Esophagus squamous epithelium (tissue), 4 donors: ENCODE data around the gene OBP2A.

ENCODE experiments used
- CTCF ChIP-seq, 6 experiments: fragments of 450-650 bp in 4 of 6; fragments of 200-600 bp in 2 of 6; sonication (generic) in 2 of 6; IDR thresholded peaks; one replicate each; pipeline ENCODE4 v1.5.1; 2016 to 2019; ENCODE audit warnings: antibody characterized with exemption in 6 of 6, mild to moderate bottlenecking in 4 of 6, moderate library complexity in 4 of 6
- POLR2A ChIP-seq, 4 donors: fragments of 450-650 bp; IDR thresholded peaks; one replicate each; pipeline ENCODE4 v1.6.1; 2017; ENCODE audit warnings: antibody characterized with exemption in 4 of 4, mild to moderate bottlenecking in 4 of 4, moderate library complexity in 3 of 4

GRCh38 chr9:135582541-135582940 lies 36.6 kb downstream of the OBP2A start:
- TF ChIP-seq CTCF (IDR thresholded peaks at IDR 0.05) (no peak), POLR2A (IDR thresholded peaks at IDR 0.05) (no peak)
